Stimulated activated naive CD8-positive, alpha-beta T cell treated with anti-CD3 and anti-CD28 coated beads, Interleukin-15, Interleukin-2, amounts not matched to agents 100 ng/mL and 50 ng/mL, for 24 hours (primary cell): ENCODE data around the gene SLC6A6.

Experiments
- H3K27ac Mint-ChIP-seq: one replicate; pipeline ENCODE4 v1.8.0; 2021; ENCODE audit warnings: mild to moderate bottlenecking, mixed read lengths
- H3K27me3 Mint-ChIP-seq: one replicate; pipeline ENCODE4 v1.8.0; 2021; ENCODE audit warnings: mixed read lengths
- H3K36me3 Mint-ChIP-seq: one replicate; pipeline ENCODE4 v1.8.0; 2021; ENCODE audit warnings: low read depth, mixed read lengths
- H3K4me1 Mint-ChIP-seq: one replicate; pipeline ENCODE4 v1.8.0; 2021; ENCODE audit warnings: low read depth, mixed read lengths
- H3K4me3 Mint-ChIP-seq: one replicate; pipeline ENCODE4 v1.8.0; 2021; ENCODE audit warnings: mild to moderate bottlenecking, mixed read lengths
- H3K9me3 Mint-ChIP-seq: one replicate; pipeline ENCODE4 v1.8.0; 2021; ENCODE audit warnings: mixed read lengths

SLC6A6 gene

DNA sequence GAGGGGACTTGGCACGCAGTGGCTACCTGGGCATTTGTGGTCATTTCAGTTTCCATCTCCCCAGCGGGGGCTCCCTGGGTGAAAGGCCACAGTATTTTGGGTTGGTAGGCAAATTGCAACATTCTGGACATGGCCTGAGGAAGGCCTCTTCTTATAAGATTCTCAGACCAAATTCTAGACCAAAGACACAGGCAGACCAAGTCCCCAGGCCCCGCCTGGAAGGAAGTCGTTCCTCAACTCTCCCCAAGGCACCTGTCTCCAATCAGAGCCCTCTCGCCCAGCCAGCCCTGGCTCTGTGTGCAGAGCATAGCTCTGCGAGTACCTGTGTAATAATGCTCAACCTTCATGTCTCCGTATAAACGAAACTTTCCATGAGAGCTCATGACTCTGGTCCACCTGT lies 84.7 kb downstream of the SLC6A6 start:
- H3K4me1 Mint-ChIP-seq: no peaks in the 10 kb centered on the region
- H3K27me3 Mint-ChIP-seq: no peaks in the 10 kb centered on the region
- no peak overlapping the region for H3K27ac Mint-ChIP-seq
- no peak overlapping the region for H3K4me3 Mint-ChIP-seq
- H3K9me3 Mint-ChIP-seq: no peaks in the 10 kb centered on the region
- H3K36me3 Mint-ChIP-seq: peaks cover 40% of the 10 kb centered on the region

DNA sequence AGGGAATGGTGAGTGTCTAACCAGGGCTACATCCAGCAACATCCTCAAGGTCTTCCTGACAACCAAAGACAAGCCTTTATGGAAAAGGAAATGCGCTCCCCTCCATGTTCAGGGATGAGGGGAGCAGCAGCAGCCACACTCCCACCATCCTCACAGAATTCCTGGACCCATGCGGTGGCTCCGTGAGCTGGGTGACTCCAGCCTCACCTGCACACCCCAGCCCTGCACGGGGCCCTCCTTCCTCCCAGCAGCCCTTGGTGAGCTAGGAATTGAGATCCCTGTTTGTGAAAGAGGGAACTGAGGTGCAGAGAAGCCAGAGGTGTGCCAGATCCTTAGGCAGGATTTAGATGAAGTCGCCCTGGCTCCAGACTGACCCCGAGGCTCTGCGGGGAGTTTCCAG lies 85.4 kb downstream of the SLC6A6 start:
- Mint-ChIP-seq H3K4me1 (no peaks in the 10 kb centered on the region), H3K27ac (no peak overlapping the region), H3K27me3 (no peaks in the 10 kb centered on the region), H3K4me3 (no peak overlapping the region), H3K36me3 (peaks cover 40% of the 10 kb centered on the region), H3K9me3 (no peaks in the 10 kb centered on the region)

DNA sequence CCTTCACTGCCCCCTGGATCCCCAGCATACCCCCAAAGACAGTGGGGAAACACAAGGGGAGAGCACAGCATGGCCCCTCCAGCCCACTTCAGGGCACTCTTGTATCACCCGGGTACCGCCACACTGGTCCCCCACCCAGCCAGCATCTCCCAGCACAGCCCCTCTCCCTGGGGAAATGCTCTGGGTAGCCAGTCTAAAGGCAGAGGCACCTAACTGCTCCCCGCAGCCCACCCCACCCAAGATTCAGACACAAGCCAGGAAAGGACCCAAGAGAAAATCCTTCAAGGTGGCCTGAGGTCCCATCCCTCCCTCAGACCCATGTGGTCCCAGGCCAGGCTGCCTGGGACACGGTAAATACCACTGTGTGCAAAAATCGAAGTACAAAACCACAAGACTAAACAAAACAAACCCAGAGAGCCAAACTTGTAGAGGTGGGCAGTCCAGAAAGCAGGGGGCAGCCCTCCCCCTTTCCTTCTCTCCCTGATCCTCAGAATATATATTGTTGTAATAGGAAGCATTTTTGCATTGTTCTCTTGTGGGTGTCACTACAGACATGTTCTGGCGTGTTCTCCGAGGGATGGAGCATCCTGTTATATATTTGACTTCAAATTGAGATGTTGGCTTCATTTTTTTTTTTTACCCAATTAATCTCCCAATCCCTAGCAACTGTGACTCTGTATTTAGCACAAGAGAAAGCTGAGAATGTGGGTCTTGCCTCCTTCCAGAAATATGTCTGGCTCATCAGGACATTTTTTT lies 86.1 kb downstream of the SLC6A6 start:
- Mint-ChIP-seq H3K4me3 (no peak overlapping the region), H3K27ac (peak overlapping the region; percentile 31), H3K9me3 (no peaks in the 10 kb centered on the region)

DNA sequence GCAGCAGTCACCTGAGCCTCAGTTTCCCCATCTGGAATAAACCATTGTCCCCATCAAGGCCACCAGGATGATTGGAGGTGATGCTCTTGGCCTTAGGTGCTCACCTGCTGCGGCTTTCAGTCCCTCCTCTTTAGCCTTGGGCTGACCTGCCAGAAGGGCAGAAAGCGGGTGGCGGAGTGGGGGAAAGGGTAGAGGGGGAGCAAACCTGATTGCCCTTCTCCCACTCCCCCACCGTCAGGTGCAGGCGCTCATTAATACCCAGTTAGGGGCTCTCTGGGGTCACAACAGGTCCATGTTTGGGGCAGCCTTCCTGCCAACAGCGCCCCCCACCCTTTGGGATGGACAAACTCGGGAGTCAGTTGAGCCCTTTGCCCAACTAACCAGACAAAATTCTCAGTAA lies 87.2 kb downstream of the SLC6A6 start:
- Mint-ChIP-seq H3K4me1 (no peaks in the 10 kb centered on the region), H3K27me3 (no peaks in the 10 kb centered on the region), H3K9me3 (no peaks in the 10 kb centered on the region), H3K27ac (no peak overlapping the region), H3K36me3 (peaks cover 24% of the 10 kb centered on the region), H3K4me3 (no peak overlapping the region)

More for the DNA sequence above, 86.1 kb downstream of the SLC6A6 start:
- Mint-ChIP-seq H3K36me3 (peaks cover 36% of the 10 kb centered on the region), H3K27me3 (no peaks in the 10 kb centered on the region), H3K4me1 (no peaks in the 10 kb centered on the region)

DNA sequence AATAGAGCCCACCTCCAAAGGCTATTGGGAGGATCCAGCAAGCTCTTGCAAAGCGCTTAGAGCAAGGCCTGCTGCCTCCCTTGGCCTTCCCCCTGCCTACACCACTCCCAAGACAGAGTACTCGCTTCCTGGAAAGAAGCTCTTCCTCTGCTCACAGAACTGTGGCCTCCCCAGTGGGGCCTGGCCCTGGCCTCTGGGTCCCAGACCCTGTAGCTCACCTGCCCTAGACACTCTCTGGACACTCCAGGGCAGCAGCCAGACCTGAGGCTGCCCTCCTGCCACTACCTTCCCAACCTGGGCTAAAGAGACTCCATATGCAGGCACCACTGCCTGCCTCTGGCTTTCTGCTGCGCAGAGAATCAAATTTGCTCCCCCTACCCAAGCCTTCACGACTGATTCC lies 87.8 kb downstream of the SLC6A6 start:
- Mint-ChIP-seq H3K4me3 (no peak overlapping the region), H3K27ac (no peak overlapping the region), H3K36me3 (peaks cover 18% of the 10 kb centered on the region), H3K4me1 (no peaks in the 10 kb centered on the region), H3K27me3 (no peaks in the 10 kb centered on the region), H3K9me3 (no peaks in the 10 kb centered on the region)

DNA sequence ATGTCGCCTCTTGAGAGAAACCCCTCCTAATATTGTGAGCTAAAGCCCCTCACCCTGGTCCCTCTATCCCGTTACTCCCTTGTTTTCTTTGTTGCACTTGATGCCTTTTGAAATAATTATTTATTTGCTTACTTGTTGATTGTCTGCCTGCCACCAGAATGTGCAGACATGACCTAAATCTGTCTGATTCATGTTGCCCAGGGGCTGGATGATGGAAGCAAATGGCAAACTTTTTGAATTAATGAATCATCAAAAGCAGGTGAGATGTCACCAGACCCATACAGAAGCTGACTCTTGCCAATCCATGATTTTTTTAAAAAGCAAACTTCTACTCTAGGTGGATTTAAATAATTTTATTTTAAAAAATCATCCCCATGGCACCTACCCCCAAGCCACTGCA lies 88.4 kb downstream of the SLC6A6 start:
- peaks cover 14% of the 10 kb centered on the region for H3K36me3 Mint-ChIP-seq
- no peak overlapping the region for H3K27ac Mint-ChIP-seq
- H3K27me3 Mint-ChIP-seq: no peaks in the 10 kb centered on the region
- no peak overlapping the region for H3K4me3 Mint-ChIP-seq
- no peaks in the 10 kb centered on the region for H3K4me1 Mint-ChIP-seq
- H3K9me3 Mint-ChIP-seq: no peaks in the 10 kb centered on the region

DNA sequence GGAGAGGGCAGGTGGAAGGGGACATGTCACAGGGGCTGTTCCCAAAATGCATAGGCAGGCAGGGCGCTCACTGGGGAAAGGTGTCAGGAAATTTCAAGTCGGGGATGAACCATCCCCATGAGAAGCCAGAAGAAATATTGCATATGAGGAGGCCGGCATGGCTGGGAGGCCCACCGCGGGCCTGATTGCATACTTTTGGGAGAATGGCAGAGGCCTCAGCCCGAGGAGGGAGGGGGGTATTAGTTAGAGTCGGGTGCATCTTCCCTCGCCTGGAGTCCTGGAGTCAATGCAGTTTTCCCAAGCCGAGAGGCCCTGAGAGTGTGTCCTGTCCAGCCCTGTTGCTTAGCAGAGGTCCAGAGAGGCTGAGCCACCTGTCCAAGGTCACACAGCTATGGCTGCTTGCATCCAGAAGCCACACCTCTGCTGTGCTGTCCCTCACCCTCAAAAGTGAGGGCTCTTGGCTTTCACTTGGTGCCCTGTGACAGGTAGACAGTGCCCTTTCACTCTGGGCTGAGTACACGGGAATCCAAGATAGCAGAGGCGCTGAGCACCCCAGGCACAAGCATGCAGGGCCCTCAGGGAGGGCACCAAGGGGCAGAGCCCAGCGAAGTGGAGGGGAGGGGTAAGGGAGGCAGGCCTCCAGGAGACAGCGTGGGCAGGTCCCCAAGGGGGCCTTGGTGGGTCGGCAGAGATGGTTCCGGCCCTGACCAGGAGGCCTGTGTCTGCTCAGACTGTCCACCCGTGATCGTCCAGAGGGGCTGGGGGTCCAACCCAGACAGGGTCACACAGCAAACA lies 89.2 kb downstream of the SLC6A6 start:
- H3K4me3 Mint-ChIP-seq: no peak overlapping the region
- H3K4me1 Mint-ChIP-seq: no peaks in the 10 kb centered on the region
- H3K27me3 Mint-ChIP-seq: no peaks in the 10 kb centered on the region
- H3K27ac Mint-ChIP-seq: no peak overlapping the region
- H3K9me3 Mint-ChIP-seq: no peaks in the 10 kb centered on the region
- H3K36me3 Mint-ChIP-seq: peaks cover 13% of the 10 kb centered on the region

DNA sequence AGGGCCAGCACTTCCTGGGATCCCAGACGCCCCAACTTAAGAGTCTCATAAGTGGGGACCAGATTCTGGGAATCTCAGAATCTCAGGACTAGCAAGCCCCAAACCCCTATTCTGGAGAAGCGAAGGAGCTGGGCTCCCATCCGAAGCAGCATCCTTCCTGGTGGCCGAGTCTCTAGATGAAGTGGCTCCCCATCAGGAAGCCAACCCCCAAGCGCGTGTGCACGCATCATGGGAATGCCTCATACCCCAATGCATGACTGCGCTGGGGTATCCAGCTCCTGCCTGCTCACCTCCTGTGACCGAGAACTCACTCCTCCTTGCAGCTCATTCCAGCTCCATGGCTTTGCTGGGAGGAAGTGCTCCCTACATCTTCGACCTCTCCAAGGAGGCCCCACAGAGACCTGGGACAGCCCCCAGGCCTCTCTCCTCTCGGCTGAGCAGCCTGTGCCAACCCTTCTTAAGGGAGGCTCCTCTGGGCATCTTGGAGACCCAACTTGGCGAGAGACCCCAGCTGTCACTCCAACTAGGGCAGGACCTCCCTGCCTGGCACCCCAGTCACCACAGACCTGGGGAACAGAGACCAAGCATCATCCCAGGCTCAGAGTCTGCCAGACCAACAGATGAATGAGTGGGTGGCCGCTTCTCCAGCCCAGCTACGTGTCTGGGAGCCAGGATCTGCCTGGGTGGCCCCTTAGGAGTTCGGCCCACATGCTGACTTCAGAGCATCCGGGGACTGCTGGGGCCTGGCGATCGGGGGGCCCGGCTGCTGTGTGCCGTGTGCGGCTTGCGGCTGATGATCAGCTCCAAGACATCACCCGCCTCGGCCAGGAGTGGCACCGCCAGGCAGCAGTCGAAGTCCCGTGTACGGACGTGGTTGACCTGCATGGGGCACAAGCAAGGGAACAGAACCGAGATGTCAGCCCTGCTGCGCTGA lies 90.8 kb downstream of the SLC6A6 start:
- Mint-ChIP-seq H3K4me3 (no peak overlapping the region), H3K4me1 (no peaks in the 10 kb centered on the region), H3K36me3 (peaks cover 4% of the 10 kb centered on the region), H3K27ac (no peak overlapping the region), H3K27me3 (peaks cover 7% of the 10 kb centered on the region), H3K9me3 (no peaks in the 10 kb centered on the region)

DNA sequence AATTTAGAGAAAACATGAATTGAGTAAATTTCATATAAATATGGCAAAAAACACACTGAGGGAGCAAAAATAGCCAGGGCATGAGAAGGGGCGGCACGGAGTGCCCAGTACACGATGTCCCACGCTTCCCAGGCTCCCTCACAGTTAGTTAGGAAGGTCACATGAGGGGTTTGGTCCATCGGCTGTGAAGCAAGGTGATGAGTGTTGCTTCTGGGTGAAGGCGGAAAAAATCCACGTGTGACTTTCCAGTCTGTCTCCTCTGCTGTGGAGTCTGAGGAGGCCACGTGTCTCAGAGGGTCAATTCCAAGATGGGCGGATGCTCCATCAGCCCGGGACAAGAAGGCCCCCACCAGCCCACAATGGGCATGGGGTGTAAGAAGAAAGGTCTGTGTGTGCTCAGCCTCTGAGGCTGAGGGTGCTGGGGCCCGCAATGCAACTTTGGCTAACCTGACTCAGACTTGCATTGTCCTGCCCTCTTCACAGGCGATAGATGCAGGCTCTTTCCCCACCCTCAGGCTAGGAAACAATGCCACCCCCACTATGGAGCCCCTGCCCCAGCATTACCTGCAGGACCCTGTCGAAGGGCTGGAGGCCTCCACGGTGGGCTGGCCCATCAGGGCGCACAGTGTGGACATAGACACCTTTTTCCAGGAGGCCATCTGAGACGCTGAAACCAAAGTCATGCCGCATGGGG lies 92.0 kb downstream of the SLC6A6 start:
- H3K9me3 Mint-ChIP-seq: no peaks in the 10 kb centered on the region
- H3K4me1 Mint-ChIP-seq: no peaks in the 10 kb centered on the region
- no peak overlapping the region for H3K4me3 Mint-ChIP-seq
- peaks cover 4% of the 10 kb centered on the region for H3K36me3 Mint-ChIP-seq
- H3K27me3 Mint-ChIP-seq: peaks cover 7% of the 10 kb centered on the region
- no peak overlapping the region for H3K27ac Mint-ChIP-seq

DNA sequence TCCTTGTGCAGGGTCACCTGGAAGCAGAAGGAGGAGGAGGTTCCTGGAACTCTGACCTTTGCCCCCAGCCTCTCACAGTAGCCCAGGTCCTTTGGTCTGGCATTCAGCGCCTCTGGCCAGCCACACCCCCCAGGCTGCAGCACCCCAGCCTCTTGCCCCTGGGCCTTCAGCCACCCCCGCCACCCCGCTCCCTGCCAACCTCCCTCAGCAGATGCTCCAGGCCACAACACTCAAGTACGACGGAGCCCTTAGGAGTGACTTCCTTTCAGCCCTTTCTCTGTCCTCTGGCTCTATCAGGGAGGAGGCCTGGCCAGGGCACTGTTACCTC lies 92.5 kb downstream of the SLC6A6 start:
- Mint-ChIP-seq H3K9me3 (no peaks in the 10 kb centered on the region), H3K27me3 (peaks cover 7% of the 10 kb centered on the region), H3K27ac (no peak overlapping the region), H3K4me1 (no peaks in the 10 kb centered on the region), H3K4me3 (no peak overlapping the region), H3K36me3 (peaks cover 2% of the 10 kb centered on the region)

DNA sequence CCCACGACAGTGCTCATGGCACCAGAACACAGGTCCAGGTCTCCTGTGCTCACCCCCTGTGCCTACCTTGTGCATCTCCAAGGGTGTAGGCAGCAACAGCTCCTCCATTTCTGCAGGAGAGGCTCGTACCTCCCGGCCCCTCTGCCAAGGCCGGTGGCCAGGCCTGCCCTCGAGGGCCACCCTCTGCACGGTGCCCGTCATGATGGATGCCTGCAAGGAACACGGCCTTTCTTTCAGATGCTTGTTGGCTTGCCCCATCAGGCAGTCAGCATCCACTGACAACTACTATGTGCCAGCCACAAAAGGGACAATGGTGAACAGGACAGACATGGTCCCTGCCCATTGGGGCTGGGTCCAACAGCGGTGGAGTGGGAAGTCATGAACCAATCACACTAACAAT lies 93.9 kb downstream of the SLC6A6 start:
- Mint-ChIP-seq H3K4me3 (no peak overlapping the region), H3K27ac (no peak overlapping the region), H3K4me1 (no peaks in the 10 kb centered on the region), H3K27me3 (peaks cover 7% of the 10 kb centered on the region), H3K9me3 (no peaks in the 10 kb centered on the region), H3K36me3 (no peaks in the 10 kb centered on the region)

DNA sequence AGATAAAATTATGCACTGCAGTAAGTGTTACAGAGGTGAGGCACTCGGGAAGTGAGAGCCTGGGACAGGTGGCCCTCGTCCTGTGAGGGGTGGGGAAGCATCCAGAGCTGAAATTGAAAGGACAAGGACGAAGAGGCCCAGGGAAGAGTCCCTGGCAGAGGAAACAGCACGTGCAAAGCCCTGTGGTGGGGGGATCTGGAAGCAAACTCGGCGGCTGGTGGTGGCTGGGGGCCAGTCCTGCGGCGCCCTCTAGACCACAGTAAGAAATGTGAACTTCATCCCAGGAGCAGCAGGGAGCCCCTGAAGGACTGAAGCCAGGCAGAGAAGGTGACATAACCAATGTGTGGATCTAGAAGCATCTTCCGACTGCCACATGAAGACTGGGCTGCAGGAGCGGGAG lies 94.9 kb downstream of the SLC6A6 start:
- Mint-ChIP-seq H3K27me3 (peaks cover 7% of the 10 kb centered on the region), H3K27ac (no peak overlapping the region), H3K9me3 (no peaks in the 10 kb centered on the region), H3K36me3 (no peaks in the 10 kb centered on the region), H3K4me3 (no peak overlapping the region), H3K4me1 (no peaks in the 10 kb centered on the region)

DNA sequence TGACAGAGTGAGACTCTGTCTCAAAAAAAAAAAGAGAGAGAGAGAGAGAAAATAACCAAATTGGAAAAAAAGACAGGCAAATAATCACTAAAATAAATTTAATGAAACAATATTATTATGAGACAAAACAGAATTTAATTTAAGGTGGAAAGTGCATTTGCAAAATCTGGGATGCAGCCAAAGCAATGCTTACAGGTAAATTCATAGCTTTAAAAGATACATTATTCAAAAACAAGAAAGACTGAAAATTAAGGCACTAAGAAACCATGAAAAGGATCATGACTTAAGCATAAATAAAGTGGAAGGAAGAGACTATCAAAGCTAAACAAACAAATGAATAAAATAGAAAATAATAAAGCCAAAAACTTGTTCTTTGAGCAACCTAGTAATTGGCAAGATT lies 100.1 kb downstream of the SLC6A6 start:
- Mint-ChIP-seq H3K27me3 (peaks cover 7% of the 10 kb centered on the region), H3K4me1 (no peaks in the 10 kb centered on the region), H3K36me3 (no peaks in the 10 kb centered on the region), H3K9me3 (peaks cover 9% of the 10 kb centered on the region), H3K27ac (no peak overlapping the region), H3K4me3 (no peak overlapping the region)

DNA sequence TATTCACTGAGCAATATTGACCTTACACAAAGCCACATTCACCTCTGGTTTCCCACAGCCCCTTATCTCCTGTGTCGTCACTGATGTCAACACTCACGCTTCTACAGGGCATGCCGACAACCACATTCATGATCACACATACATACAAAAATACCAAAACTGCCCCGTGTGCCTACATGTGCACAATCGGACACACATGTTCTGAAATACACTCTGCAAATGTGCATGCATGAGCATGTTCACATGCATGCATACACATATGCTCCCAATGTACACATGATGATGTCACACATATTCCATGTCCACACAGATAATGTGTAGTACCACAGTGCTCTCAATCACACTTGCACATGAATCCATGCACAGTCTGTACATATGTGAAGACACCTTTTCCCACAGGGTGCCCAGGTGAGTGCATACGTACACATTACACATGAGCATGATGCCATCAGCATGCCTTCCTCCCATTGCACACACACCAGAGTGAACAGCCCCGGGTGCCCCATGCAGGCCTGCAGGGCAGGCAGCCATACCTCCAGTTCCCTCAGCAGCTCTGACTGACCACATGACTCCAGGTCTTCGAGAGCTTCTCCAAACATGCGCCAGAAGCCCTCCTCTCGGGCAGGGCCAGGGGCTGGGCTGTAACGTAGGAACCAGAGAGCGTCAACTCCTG lies 100.8 kb downstream of the SLC6A6 start:
- peaks cover 6% of the 10 kb centered on the region for H3K27me3 Mint-ChIP-seq
- no peak overlapping the region for H3K27ac Mint-ChIP-seq
- no peak overlapping the region for H3K4me3 Mint-ChIP-seq
- no peaks in the 10 kb centered on the region for H3K36me3 Mint-ChIP-seq
- H3K9me3 Mint-ChIP-seq: peaks cover 9% of the 10 kb centered on the region
- no peaks in the 10 kb centered on the region for H3K4me1 Mint-ChIP-seq
